Stimulated activated CD8-positive, alpha-beta memory T cell treated with anti-CD3 and anti-CD28 coated beads, Interleukin-4, amount 100 ng/mL, for 24 hours (primary cell): Measurements from ENCODE around the gene LRRC25.
A peak's percentile ranks its signal among the peaks of the same experiment; 100 is the strongest.

Experiments
- DNase-seq: peaks from one replicate; pipeline ENCODE4 v3.0.0-alpha.2; 2020; ENCODE audit warnings: low read depth

Gene LRRC25

GRCh38 chr19:18435842-18436670 is 38.6 kb upstream of the LRRC25 start:
- no peak for DNase-seq

GRCh38 chr19:18435178-18435841 is 37.9 kb upstream of the LRRC25 start:
- no peak for DNase-seq

DNA sequence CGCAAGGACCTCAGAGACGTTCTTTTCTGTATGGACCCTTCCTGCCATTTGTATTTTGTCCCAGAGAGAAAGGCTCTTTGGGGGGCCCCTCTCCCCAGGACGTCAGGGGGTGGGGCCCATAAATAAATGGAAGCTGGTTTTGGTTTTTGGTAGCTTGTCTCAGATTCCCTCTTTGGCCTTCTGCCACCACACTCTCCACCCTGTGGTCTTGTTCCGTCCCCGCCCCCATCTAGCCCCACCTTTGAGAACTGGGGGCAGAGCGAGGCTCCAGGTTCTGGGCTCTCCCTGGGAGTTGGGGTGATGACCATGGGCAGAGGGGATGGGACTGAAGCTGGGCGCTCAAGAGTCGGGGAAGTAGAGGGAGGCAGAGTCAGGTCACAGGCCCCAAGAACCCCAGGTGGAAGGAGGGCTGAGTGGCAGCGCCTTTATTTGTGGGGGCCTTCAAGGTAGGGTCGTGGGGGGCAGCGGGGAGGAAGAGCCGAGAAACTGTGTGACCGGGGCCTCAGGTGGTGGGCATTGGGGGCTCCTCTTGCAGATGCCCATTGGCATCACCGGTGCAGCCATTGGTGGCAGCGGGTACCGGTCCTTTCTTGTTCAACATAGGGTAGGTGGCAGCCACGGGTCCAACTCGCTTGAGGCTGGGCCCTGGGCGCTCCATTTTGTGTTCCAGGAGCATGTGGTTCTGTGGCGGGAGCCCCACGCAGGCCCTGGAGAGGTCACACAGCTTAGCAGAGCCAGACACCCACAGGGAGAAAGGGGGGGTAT is 37.2 kb upstream of the LRRC25 start:
- no peak for DNase-seq

- no peak for DNase-seq
Observed at GRCh38 chr19:18433735-18434398, 36.4 kb upstream of the LRRC25 start.

DNA sequence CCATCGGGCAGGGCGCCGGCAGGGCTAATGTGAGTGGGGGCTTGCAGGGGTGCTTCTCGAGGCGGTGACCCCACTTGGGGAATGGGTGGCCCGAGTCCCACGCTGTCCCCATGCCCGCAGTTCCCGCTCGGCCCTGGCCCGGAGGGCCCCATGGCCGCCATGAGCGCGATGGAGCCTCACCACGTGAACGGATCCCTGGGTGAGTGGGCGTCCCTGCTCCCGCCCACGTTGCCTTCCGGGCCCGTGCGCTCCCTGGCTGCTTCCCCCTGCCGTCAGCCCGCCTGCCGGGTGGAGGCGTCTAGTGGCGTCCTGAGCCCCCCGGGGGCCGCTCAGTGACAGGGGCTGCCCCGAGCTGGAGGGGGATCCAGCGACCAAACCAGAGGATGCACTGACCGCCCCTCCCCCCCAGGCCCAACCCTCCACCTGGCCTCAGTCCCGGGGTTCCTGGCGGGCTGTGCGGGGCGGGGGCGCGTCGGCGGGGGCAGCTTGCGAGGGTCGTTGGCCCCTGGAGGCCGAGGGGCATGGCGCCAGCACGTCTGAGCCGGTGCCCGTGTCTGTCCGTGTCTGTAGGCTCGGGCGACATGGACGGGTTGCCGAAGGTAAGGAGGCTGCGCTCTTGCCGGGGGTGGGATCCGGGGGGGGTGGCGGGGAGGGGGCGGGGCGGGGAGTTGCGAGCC is 35.7 kb upstream of the LRRC25 start:
- no peak for DNase-seq

GRCh38 chr19:18432275-18433014 is 35.0 kb upstream of the LRRC25 start:
- DNase-seq = no peak

DNA sequence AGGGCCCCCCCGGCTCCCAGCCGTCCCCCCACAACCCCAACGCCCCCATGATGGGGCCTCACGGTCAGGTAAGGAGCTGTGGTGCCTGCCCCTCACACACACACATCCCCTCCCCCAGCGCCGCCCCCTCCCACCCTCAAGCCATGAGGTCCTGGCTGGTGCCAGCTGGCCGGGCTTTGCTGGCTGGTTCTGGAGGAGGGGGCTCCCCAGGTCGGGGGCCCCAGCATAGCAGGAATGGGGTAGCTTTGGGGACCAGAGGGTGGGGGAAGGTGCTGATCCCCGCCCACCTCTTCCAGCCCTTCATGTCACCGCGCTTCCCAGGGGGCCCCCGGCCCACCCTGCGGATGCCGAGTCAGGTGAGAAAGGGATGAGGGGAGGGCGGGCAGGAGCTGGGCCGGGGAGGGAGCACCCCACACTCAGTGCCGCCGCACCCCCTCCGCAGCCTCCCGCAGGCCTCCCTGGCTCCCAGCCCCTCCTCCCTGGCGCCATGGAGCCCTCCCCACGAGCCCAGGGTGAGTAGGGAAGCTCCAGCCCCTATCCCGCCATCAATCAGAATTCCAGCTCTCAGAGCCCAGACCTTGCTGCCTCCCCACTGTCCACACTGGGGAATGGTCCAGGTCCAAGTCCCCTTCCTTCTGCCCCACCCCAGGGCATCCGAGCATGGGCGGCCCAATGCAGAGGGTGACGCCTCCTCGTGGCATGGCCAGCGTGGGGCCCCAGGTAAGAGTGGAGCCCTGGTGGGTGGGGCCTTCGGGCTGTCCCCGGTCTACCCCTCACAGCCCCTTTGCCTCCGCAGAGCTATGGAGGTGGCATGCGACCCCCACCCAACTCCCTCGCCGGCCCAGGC is 34.2 kb upstream of the LRRC25 start:
- DNase-seq = no peak

DNA sequence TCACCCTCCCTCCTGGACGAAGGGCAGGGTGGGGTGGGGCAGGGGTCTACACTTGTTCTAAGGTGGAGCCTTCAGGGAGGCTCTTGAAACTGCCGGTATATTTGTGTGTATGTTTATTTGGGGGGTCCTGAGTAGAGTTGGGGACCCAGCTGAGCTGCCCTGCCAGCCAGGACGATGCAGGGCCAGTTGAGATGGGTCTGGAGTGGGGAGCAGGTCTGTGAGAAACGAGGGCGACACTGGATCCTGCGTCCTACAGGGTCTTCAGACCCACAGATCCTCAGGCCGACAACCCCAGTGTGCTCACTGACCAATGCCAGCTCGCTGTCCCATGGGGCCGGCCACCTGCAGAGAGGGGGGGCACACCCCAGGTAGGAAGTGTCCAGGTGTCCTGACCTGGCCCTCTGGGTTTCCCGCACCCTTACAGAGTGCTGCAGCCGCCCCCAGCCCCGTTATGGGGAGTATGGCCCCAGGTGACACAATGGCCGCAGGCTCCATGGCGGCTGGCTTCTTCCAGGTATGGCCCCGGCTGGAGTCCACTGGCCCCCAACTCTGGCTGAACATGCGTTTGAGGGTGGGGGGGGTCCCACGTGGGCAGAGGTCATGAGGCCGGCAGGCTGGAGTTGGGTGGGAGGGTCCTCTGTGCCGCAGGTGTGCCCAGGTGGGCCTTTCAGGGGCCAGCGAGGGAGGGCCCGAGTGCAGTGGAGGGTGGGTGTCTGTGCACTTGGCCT is 33.2 kb upstream of the LRRC25 start:
- no peak for DNase-seq

DNA sequence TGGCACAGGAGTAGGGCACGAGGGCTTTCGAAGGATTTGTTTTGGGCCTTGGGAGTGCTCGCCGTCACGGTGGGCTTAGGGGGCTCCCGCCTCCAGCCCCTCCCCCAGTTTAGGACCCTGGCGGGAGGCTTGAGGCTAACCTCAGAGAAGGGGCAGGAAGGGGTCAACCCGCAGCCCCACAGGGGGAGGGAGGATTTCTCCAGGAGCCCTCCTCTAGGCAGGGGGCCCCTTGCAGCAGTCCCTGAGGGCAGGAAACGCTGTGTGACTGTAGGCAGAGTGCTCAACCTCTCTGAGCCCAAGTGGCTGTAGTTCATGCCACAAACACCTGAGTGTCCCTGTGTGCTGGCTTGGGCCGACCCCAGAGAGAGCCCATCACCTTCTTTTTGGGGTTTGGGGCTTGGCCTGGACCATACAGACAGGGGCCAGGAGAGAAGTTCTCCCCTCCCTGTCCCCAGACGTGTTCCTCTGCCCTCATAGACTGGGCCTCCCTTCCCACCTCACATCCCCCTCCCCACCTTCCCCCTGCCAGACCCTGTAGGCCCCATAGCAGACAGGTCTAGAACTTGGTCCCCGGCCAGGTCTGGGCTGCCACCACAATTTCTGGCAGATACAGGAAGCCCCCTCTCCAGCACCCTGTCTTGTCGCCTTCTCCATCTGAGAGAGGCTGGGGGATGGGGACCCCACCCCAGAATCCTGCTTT is 32.4 kb upstream of the LRRC25 start:
- no peak for DNase-seq

- peak; percentile 74 for DNase-seq
Observed at GRCh38 chr19:18428787-18429674, 31.6 kb upstream of the LRRC25 start.

GRCh38 chr19:18428173-18428786 is 30.9 kb upstream of the LRRC25 start:
- DNase-seq = no peak

- DNase-seq = no peak
Observed at GRCh38 chr19:18427743-18428113, 30.3 kb upstream of the LRRC25 start.

DNA sequence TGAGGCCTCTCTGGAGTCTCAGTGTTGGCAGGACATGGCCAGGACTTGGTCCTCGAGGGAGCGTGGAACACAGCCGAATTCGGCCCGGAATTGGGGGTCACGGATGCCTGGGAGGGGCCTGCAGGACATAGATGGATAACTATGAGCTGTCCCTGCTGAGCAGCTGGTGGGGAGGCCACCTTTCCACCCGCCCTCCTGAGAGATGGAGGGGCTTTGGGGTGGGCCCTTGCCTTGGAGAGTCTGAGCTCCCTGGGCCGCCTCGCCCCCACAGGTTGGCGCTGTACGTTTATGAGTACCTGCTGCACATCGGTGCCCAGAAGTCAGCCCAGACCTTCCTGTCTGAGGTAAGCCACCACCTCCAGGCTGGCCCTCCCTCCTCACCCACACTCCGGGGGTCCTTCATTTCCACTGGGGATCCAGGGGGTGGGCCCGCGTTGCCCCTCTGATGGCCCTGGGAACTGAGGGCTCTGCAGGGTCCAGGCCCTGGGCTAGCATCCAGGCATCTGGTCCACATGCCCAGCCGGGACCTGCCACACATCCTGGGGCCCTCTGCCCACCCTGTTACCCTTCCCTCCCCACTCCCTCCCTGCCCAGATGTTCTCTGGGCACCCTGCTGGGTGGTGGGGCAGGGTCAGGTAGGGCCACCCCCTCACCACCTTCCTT is 29.8 kb upstream of the LRRC25 start:
- DNase-seq = no peak

DNA sequence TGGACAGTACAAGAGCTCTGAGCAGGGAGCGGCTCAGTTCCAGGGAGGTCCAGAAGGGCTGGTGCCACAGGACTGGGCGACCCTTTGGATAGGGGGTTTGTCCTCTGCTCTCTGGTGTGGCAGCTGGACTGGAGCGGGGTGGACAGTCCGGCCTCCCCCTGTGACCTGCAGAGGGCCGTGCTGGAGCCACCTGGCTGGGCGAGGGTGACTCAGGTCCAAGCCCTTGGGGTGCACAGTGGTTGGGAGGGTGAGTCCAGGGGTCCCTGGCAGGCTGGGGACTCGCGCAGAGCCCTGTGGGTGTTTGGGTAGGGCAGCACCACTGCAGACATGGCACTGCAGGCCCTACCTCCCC is 29.0 kb upstream of the LRRC25 start:
- DNase-seq = no peak

DNA sequence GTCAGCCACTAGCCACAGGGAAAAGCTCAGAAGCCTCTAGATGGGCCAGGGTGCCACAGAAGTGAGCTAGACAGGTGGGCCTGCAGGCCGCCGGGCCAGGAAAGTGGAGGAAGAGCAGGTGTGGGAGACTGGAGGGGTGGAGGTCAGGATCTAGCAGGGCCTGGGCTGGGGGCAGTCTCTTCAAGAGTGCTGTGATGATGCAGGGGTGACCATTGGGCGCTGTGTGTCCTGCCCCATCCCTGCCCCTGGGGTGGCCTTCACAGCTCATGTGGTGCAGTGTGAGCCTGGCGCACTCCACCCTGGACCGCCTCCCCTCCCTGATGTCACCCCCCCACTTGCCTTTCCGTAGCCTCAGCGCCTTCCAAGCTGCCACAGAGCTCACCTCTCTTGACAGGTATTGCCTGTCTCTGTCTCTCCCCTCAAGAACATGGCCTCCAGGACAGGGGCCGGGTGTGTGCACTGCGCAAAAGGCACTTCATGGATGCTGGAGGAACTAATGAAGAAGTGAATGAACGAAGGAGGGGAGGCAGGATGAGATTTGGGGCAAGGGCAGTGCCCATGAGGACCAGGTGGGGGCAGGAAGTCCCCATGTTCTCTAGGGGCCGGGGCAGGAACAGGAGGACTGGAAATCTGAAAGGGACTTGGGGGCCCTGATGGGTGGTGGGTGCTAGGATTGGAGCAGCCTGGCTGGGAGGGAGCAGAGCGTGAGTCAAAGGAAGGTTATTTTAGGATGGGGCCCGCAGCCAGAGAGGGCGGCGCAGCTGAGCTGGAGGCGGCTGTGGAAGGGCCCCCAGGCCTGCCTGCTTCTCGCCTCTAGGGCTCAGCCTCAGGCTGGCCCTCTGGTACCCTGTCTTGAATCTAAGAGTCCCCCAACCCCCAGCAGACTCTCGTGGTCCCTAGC is 28.3 kb upstream of the LRRC25 start:
- DNase-seq = no peak
